GM21528 (cell line): Measurements from ENCODE around the gene DLEC1.

Experiments used
- ATAC-seq: cut with Tn5 transposase; IDR thresholded peaks from one replicate; pipeline ENCODE4 v1.9.1; 2021; ENCODE audit warnings: mild to moderate bottlenecking, moderate library complexity; ENCODE audit not compliant: unreplicated experiment, low FRiP score

DLEC1 gene, protein sequence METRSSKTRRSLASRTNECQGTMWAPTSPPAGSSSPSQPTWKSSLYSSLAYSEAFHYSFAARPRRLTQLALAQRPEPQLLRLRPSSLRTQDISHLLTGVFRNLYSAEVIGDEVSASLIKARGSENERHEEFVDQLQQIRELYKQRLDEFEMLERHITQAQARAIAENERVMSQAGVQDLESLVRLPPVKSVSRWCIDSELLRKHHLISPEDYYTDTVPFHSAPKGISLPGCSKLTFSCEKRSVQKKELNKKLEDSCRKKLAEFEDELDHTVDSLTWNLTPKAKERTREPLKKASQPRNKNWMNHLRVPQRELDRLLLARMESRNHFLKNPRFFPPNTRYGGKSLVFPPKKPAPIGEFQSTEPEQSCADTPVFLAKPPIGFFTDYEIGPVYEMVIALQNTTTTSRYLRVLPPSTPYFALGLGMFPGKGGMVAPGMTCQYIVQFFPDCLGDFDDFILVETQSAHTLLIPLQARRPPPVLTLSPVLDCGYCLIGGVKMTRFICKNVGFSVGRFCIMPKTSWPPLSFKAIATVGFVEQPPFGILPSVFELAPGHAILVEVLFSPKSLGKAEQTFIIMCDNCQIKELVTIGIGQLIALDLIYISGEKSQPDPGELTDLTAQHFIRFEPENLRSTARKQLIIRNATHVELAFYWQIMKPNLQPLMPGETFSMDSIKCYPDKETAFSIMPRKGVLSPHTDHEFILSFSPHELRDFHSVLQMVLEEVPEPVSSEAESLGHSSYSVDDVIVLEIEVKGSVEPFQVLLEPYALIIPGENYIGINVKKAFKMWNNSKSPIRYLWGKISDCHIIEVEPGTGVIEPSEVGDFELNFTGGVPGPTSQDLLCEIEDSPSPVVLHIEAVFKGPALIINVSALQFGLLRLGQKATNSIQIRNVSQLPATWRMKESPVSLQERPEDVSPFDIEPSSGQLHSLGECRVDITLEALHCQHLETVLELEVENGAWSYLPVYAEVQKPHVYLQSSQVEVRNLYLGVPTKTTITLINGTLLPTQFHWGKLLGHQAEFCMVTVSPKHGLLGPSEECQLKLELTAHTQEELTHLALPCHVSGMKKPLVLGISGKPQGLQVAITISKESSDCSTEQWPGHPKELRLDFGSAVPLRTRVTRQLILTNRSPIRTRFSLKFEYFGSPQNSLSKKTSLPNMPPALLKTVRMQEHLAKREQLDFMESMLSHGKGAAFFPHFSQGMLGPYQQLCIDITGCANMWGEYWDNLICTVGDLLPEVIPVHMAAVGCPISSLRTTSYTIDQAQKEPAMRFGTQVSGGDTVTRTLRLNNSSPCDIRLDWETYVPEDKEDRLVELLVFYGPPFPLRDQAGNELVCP (N-terminal part only)

DNA sequence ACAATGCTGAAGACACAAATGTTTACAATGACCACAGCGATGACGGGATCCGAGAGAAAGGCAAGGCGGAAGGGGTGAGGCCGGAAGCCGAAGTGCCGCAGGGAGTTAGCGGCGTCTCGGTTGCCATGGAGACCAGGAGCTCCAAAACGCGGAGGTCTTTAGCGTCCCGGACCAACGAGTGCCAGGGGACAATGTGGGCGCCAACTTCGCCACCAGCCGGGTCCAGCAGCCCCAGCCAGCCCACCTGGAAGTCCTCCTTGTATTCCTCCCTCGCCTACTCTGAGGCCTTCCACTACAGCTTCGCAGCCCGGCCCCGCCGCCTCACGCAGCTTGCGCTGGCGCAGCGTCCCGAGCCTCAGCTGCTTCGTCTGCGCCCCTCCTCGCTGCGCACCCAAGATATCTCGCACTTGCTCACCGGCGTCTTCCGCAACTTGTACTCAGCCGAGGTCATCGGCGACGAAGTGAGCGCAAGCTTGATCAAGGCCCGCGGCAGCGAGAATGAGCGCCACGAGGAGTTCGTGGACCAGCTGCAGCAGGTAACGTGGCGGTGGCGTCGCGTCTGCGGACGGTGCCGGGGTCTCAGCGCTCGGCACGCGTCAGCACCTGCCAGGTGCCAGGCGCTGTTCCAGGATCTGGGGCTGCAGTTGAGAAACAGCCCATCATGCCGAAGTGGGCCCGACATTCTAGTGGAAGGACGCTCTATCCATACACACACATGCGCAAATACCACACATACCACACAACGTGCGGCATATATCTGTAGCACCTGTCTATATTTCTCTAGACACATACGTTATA, at the start of gene DLEC1:
Gene DLEC1, plus strand, starts transcription at position 108 of the 798 bp plus-strand sequence. Its CDS starts 18 bp downstream, at position 126.
- peak; percentile 78 for ATAC-seq

DNA sequence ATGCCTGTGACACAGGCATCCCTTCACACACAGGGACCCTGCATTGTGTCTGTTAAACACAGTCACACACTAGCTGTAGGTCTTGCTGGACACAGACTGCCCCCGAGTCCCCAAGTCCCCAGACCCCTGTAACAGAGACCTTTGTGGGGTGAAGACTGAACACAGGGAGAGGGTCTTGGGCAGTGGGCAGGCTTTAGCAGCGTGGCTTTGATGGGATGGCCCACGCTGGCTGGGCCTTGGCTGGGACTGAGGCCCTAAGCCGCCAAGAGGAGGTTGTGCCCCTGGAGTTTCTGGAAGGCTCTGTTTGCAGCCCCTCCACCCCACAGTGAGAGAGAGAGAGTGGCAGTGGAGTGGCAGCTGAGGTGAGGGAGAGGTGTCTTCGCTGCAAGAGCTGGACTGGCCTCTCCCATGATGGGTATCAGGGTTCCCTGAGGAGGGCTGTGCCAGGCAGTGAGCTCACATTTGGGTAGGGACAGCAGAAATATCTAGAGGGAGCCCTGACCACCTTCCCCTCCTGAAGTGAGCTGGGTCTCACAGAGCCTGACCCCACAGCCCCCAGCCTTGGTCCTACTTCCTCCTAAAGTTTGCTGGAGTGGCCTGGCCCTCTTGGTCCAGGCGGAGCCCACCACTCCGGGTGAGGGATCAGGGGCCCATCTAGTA, 49.1 kb upstream of the DLEC1 start:
- no peak for ATAC-seq

DNA sequence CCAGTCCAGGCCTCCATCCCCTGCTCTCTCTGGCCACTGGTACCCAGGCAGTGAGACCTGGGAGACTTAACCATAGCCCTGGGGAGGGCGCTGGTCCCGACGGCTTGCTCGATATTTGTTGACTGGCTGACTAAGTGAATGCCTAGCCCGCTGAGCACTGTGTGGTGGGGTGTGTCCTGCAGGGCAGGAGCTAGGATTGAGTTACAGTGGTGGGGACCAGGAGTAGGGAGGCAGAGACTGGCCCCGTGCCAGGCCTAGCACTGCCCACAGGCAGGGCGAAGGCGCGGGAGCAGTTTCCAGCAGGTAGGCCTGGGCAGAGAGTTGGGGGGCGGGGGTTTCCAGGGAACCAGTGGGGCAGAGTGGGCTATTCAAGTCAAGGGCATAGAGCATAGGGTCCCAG, 48.5 kb upstream of the DLEC1 start, which contains the start of gene VILL:
Gene VILL, plus strand, starts transcription at position 260 of the 400 bp plus-strand sequence. CDS start 2,887 bp downstream, outside the sequence.
- ATAC-seq = no peak

GRCh38 chr3:37991109-37991508, 47.9 kb upstream of the DLEC1 start:
- no peak for ATAC-seq

DNA sequence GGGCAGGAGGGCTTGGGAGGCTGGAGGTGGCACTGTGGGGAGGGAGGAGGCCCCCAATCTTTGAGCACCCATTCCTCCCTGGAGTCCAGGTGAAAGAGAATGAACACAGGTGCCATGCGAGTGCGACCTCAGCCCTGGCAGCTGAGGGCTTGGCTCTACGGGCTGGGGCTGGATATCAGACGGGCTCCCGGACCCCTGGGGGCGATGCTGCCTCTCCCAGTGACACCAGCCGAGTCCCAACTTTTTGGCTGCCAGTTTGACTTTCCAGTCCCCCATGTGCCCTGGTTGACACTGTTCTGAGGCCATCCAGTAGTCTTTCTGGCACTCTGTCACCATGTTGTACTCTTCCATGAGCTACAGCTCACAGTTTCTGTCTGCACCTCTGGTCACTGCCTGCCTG, 47.2 kb upstream of the DLEC1 start:
- ATAC-seq = no peak

DNA sequence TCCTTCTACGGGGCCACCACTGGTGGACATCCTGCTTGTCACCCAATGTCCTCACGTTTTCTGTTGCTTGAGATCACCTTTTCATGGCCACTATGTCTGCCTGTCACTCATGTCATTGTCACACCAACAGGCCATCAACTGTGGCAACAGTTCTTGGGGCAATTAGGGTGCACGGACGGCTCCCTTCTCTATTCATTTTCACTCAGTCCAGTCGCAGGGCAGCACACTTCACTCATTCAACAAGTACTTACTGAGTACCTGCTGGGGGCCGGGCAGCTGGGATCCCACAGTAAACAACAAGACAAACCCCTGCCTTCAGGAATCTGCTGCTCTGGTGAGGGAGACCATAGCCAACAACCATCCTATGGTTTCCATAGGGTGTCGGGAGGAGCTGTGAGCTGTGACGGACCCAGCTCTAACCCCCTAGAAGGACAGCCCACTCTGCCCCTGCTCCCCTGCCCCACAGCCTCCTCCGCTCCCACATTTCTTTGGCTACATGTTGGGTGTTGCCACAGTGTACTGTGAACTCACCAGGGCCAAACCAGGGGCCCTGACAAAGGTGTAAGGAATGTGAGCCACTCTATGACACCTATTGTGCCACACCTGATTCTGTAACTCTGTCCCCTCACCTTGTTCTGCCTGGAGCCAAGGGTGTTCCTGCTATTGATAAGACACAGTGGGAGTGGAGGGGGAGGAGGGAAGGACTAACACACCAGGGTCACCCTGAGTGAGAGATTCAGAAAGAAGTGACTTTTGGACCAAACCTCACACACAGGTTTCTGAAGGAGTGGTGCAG, 46.5 kb upstream of the DLEC1 start:
- ATAC-seq = no peak

- ATAC-seq = no peak
Observed at GRCh38 chr3:37993067-37993455, 45.9 kb upstream of the DLEC1 start.

DNA sequence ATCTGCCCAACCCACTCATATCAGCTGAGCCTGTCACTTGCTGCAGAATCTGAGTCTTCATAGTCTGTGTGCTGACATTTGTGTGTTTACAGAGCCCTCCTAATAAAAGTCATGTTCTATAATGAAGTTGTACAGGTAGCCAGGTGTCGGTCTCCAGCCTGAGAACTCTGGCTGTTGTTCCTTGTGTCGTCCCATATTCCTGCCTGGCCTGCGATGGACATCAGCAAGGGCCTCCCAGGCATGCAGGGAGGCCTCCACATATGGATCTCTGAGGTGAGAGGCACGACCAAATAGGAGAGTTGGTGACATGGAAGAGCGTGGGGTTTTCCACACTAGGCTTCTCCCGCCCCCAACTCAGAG, 45.6 kb upstream of the DLEC1 start:
- no peak for ATAC-seq

DNA sequence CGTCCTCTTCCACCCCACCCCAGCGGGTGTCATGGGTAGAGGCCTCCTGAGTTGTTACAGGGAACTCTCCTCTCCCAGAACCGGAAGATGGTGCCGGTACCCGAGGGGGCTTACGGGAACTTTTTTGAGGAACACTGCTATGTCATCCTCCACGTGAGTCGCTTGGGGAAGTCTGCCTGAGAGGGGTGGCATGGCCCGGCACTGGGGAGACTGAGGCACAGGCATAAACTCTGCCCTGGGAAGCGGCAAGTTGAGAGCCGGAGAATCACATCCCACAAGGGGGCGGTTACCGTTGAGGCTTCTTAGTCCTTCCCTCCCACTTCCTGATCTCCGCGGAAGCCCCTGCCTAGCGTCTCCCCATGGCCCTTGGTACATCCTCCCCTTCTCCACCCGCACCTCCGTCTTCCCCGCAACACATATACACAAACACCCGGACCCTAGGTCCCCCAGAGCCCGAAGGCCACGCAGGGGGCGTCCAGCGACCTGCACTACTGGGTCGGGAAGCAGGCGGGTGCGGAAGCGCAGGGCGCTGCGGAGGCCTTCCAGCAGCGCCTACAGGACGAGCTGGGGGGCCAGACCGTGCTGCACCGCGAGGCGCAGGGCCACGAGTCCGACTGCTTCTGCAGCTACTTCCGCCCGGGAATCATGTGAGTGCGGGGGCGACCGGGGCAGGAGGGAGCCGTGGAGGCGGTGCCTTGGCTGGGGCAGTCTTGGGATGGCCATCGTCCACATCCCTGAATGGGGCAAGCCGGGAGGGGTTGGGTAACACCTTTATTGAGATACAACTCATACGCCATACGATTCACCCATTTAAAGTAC, 45.0 kb upstream of the DLEC1 start:
- peak; percentile 61 for ATAC-seq

DNA sequence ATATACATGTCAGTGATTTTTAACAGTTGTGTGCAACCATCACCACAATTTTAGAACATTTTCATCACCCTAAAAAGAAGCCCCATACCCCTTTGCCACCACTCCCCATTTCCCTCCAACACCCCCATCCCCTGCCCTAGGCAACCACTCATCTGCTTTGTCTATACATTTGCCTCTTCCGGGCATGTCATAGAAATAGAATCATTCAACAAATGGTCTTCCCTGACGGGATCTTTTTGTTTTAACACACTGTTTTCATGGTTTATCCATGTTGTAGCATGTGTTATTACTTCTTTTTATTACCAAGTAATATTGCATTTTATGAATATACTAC, 44.4 kb upstream of the DLEC1 start:
- no peak for ATAC-seq

- ATAC-seq = no peak
Observed at GRCh38 chr3:37995652-37996641, 43.1 kb upstream of the DLEC1 start.

DNA sequence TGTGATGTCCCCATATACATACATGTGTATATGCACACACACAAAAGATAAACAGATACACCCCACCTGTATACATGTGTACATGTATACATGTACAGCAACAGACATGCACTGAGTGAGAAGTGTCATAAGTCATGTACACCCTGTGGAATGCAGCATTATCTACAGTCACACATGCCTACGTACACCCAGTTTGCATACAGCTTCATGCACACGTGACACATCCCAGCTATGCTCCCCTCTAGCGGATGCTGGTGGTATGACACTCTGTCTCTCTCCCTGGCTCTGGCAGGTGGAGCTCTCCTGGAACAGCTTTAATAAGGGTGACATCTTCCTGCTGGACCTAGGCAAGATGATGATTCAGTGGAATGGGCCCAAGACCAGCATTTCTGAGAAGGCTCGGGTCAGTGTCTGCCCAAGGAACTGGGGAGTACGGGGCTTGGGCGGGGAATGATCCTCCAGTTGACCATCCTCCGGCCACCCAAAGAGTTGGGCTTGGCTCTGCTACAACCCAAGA, 42.2 kb upstream of the DLEC1 start:
- ATAC-seq = peak; percentile 57

- ATAC-seq = no peak
Observed at GRCh38 chr3:37997342-37997741, 41.7 kb upstream of the DLEC1 start.

- ATAC-seq = no peak
Observed at GRCh38 chr3:37997791-37998370, 41.1 kb upstream of the DLEC1 start.

DNA sequence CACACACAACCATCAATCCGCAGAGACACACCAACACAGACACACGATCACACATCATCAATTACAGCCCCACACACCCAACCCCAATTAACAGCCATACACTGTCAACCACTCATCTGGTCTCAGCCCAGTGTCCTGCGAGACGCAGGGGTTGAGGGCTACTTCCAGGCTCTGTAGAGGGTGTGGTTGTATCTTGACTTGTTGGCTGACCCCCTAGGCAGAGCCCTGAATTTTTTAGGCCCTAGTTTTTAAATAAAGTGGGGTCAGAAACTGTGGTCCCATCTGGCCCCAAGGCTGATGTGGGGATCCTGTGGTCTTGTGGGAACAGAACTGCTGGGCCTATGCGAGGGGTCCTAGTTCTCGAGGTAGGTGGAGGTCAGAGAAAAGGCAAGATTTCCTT, 39.2 kb upstream of the DLEC1 start:
- ATAC-seq = no peak
